ENCODE results near the gene LIPF.
"Not testable (repeated sequence)": the region's sequence is repeated elsewhere in the genome, so short reads cannot be mapped to it uniquely, and the experiment has no call there.

LIPF gene

DNA sequence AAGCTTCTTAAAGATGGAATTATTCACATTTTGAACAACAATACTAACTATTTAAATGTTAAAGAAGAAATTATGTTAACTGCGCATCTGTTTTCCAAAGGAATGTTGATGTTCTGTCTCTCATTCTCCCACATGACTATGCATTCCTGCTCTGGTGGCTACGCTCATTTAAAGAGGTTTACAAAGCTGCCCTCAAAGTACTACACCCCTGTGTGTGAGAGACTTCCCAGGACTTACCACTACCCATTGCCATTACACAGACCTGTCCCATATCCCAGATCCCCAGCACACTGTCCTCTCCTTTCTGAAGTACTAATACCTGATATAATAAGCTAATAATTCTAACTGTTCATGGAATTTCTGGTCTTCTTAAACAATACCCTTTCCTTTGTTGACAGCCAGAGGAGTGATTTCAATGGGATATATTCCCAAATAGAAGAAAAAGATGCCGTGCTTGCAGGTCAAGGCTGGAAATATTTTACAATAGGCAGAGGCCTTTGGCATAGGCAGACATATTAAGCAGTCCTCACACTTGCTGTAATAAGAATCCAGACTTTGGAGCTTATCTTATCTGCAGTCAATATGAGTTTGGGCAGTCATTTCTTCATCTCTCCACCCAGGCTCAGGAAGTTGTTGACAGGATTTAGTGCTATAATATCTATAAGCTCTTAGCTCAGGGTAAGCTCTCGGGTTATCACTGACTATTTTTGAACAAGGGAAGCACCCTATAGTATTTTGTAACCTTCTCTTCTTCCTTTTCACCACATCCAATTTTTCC lies 12.2 kb downstream of the LIPF start:
- no peak for DNase-seq (ENCODE audit: low read depth)

DNA sequence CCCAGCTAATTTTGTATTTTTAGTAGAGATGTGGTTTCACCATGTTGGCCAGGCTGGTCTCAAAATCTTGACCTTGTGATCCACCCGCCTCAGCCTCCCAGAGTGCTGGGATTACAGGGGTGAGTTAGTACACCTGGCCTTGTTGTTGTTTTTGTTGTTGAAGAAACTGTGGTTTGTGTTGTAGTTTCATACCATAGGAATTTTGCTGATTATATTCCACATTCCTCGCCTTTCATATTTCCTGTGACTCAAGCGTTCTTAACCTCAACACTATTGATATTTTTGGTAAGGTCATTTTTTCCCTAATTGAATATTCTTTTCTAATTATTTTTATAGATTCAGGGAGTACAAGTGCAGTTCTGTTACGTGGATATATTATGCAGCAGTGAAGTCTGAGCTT lies 16.7 kb downstream of the LIPF start:
- no peak for DNase-seq (ENCODE audit: low read depth)

DNA sequence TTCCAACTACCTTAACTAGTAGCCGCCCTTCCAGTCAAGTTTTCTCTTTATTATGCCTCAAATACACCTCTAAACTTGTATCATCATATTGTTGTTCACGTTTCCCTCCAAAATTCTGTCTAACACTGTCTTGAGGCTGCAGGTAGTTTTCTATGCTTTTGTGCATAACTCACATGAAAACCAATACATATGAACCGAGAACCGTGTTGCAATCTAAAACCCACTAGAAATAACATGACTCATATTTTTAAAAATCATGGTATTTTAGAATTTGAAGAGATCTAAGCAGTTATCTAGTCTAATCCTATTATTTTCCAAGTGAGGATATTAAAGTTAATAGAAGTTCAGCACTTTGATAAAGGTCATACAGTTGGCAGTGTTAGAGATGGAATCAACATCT lies 18.2 kb downstream of the LIPF start:
- no peak for DNase-seq (ENCODE audit: low read depth)

DNA sequence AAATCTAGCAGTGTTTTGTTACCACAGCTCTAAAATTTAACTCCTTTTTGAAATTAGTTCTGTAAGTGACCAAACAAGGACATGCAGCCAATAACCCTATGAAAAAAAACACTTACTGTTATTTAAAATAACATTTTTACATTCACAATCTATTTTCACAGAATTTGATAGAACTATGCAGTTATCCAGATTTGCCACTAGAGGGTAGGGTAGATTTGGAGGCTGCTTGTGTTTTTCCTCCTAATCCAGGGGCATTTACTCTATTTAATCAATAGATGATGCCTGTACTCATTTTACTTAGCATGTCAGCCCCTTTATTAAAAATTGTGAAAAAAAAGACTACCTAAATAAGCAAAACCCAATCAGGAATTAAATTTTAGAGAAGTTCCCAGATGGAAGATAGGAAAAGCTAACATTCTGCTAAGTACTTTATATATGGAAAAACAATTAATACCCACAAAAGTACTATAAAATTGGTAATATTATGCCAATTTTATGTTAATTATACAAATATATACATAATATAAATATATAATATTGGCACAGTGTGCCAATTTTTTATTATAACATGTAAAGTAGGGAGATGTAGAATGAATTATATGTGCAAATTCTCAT lies 23.7 kb downstream of the LIPF start:
- no peak for DNase-seq (ENCODE audit: low read depth)

DNA sequence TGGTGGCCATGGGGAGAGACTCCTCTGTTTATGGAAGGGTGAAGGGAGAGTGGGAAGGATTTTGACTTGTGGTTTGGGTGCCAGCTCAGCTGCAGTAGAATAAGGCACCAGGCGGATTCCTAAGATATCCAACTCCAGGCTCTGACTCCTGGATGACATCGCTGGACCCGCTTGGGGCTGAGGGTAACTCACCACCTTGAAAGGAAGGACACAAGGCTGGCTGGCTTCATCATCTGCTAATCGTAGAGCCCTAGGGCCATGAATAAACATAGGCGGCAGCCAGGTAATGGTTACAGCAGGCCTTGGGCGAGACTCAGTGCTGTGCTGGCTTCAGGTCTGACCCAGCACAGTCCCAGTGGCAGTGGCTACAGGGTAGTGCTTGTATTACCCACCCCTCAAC lies 25.1 kb downstream of the LIPF start:
- no peak for DNase-seq (ENCODE audit: low read depth)

DNA sequence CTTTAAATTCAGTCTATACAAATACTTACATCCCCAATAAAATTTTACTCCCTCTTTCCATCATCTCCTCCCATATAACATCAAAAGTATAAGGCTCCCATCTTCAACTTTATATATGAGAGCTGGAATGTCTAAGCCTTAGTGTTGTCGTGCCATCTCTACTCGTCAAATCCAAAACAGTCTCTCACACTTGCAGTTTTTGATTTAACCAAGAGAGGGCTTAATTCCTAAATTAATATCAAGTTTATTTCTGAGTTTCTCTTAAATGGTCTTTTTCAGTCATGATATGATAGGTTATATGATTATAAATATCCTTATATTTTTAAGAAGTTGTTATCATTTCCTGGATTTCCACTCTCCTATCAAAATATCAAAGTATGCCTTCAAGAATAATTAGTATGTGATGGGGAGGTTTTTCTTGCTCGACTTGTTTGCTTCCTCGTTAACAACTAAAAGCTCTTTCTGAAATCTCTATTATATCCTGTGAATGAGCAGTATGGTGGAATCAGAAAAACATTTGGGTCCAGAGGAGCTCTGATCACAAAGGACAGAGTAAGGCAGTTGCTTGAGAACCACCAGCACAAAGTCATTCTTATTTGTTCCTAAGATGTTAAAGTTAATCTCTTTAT lies 29.3 kb downstream of the LIPF start:
- no peak for DNase-seq (ENCODE audit: low read depth)

DNA sequence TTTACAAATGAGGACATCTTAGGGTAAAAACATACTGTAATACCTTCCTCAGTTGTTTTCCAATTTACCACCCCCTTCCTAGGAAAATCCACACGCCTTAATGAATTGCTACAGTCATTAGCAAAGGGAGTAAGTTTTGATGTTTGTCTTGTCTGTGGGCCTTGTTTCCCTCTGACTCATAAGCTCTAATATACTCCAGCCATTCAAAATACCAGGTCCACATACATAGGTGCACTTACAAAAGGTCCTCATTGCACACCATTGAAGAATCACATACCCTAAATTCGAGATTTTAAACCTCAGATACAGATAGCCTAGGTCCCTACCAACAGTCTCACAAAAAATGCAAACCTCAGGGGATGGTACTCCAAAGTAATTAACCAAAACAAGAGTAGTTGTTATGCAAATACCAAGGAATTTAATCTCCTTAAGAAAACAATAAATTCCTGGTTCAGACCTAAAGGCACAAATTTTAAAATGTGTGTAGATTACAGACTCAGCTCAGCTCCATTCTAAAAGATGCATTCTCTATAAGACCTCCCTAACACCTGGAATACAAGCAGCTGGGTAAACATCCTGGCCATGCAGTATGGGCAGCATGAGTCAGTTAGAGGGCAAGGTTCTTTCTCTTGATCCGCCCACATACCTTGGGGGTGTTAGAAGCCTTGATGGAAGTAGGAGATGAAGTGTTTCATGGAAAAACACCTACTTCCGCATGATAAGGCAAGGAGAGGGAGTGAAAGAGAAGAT lies 38.8 kb downstream of the LIPF start:
- DNase-seq (ENCODE audit: low read depth): no peak

DNA sequence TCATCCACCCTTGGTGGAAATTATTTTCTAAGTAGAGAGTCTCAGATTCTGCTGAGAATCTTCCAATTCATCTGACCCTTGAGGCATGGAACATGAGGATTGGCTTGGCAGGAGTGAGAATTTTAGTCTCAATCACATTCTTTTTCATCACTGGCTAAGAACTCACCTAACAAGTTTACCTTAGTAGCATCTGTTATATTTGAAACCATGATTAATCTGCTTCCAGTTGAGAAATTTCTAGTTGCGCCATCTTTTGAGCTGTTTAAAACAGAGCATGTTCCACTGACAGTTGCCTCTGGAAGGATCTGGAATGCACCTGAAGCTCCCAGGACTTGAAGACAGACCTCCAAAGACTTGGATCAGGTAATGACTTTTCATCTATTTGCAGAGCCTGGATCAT lies 41.7 kb downstream of the LIPF start, which contains the start of gene LIPK:
TSS of gene LIPK (plus strand) at position 292 of the 400 bp plus-strand sequence. CDS start 18,295 bp downstream, outside the sequence.
- DNase-seq (ENCODE audit: low read depth): no peak

DNA sequence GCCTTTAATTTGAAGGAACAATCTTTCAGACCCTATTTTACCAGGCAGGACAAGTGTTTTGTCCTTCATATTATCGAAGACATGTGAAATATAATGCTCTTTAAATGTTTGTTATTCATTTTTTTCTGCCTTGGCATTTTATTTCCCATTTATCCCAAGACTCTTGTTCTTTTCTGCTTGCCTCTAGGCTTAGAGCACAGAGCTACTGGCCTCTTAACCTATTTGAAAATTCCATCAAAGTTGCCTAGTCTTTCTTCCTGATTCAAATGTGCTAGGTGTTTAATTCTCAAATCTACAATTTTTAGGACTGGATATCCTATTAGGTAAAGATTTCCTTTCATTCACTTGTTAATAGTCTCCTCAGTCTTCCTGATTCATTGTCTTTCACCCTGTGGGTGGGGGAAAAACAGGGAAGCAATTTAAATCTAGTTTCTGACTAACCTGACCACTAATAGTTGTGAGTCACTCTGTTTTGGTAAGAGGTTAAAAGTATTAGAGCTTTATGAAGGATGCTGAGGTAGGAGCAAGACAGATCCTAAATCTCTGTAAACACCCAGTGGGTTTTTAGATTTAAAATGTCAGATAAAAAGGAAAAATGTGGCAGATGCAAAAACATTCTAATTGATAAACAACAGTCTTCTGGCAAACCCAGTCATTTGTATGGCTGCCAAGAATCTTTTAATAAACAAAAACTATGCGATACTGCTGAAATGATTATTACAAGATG lies 43.4 kb downstream of the LIPF start:
- DNase-seq (ENCODE audit: low read depth): no peak

DNA sequence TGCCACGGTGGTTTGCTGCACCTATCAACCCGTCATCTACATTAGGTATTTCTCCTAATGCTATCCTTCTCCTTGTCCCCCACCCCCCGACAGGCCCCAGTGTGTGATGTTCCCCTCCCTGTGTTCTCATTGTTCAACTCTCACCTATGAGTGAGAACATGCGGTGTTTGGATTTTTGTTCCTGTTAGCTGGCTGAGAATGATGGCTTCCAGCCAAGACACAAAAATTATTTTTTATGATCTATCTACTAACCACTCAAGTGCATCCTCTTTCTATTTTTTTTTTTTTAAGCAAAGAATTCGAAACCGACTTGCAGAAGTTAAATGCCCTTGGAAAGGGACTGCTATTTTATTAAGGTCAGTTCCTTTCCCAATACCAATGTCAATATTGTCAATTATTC lies 45.1 kb downstream of the LIPF start:
- DNase-seq (ENCODE audit: low read depth): not testable (repeated sequence)

DNA sequence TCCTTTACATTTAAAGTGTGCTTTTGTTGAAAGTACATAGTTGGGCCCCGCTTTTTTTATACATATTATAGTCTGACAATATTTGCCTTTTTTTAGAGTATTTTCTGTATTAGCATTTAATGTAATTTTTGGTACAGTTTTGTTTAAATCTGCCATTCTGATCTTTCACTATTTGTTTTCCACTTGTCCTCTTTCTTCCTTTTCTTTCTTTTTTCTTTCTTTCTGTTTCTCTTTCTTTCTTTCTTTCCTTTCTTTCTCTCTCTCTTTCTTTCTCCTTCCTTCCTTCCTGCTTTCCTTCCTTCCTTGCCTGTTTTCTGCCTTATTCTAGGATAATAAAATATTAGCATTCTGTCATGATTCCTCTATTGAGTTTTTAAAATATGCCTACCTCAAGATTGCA lies 51.3 kb downstream of the LIPF start:
- DNase-seq (ENCODE audit: low read depth): no peak

DNA sequence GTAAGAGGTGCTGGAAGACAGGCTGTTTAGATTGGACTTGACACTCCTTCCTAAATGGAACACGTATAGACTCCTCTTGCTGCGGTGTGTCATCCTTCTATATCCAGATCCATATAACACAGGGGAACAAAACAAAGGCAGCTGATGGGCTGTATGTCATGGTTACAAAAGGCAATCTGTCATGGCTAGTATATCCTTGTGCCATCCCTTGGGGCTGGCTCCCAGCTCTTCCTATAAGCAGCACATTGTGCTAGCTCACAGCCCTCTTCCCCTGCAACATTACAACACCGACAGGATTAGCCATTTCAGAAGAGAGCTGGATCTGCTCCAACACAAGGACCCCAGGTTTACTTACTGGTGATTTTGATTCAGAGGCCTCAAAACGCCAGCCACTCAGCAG lies 57.1 kb downstream of the LIPF start:
- no peak for DNase-seq (ENCODE audit: low read depth)

DNA sequence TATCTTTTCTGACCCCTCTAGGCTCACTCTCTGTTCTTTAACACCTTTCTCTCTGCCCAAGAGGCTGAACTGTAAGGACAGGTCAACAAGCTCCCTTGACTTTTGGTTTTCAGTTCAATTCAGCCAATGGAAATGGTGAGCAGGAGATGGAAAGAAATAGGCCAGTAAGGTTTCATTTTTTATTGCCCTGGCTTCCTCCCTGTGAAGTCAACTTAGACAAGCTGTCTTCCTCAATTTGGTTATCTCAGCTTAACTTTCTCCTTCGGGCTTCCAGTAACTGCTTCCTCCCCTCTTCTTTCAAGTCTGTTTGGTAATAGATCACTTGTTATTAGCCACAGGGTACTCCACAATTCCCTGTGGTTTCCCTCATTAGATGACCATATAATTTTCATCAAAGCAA lies 61.6 kb downstream of the LIPF start:
- no peak for DNase-seq (ENCODE audit: low read depth)

DNA sequence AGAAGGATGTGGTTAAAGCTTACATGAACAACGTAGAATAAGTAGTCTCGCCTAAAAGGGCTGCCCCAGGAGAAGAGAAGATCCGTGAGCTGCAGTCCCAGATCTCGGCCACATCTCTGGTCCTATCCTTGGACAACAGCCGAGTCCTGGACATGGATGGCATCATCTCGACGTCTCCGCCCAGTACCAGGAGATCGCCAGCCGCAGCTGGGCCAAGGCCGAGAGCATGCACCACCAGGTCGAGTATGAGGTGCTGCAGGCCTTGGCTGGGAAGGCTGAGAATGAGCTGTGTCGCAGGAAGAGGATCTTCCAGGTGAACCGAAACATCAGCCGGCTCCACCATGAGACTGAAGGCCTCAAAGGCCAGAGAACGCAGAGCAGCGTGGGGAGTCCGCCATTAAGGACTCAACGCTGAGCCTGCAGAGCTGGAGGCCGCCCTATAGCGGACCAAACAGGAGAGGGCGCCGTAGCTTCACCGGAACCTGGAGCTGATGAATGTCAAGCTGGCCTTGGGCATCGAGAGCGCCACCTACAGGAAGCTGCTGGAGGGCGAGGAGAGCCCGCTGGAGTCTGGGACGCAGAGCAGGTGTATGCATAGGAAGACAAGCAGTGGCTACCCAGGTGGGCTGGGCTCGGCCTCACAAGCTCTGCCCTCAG lies 64.0 kb downstream of the LIPF start:
- DNase-seq (ENCODE audit: low read depth): peak; percentile 11

Data from activated T-cell treated with anti-CD3 and anti-CD28 coated beads for 24 hours (primary cell).